MCF 10A (cell line): ENCODE results near the gene DIAPH2. TPM values are rescaled to one million over a fixed set of nuclear protein-coding genes. Genes with fewer than 3 reads are reported as not detected.
A peak's percentile ranks its signal among the peaks of the same experiment; 100 is the strongest.

ENCODE experiments used
- BruUV-seq: library from RNA; stranded (reverse); fragments of 400-500 nt; replicated peaks from 2 replicates; lab custom pipeline; 2021; lab: Mats Ljungman, UMichigan
- CTCF ChIA-PET: fragments of 300-600 bp; sonication (Branson Sonifier 250); formaldehyde crosslinking; extraction: SDS; loops from one replicate; lab custom pipeline; 2021; ENCODE audit warnings: antibody characterized with exemption, inconsistent platforms; lab: Yijun Ruan, JAX
- POLR2A ChIA-PET: fragments of 300-600, 350-650 bp; sonication (Branson Sonifier 250); formaldehyde crosslinking; extraction: SDS; loops from one replicate; lab custom pipeline; 2020; ENCODE audit warnings: antibody characterized with exemption, inconsistent platforms; lab: Yijun Ruan, JAX
- DNase-seq: peaks from one replicate; pipeline ENCODE4 v3.0.0-alpha.2; 2018; ENCODE audit not compliant: unreplicated experiment
- H3K27ac Mint-ChIP-seq: one replicate; pipeline ENCODE4 v1.8.0; 2022; ENCODE audit warnings: mild to moderate bottlenecking, low read depth, mixed read lengths; ENCODE audit not compliant: unreplicated experiment
- H3K27me3 Mint-ChIP-seq: one replicate; pipeline ENCODE4 v1.8.0; 2022; ENCODE audit warnings: mixed read lengths; ENCODE audit not compliant: insufficient read depth, unreplicated experiment
- H3K36me3 Mint-ChIP-seq: one replicate; pipeline ENCODE4 v1.8.0; 2022; ENCODE audit warnings: mild to moderate bottlenecking, moderate library complexity, mixed read lengths; ENCODE audit not compliant: insufficient read depth, unreplicated experiment
- H3K4me1 Mint-ChIP-seq: one replicate; pipeline ENCODE4 v1.8.0; 2022; ENCODE audit warnings: mixed read lengths; ENCODE audit not compliant: insufficient read depth, unreplicated experiment
- H3K4me3 Mint-ChIP-seq: one replicate; pipeline ENCODE4 v1.8.0; 2022; ENCODE audit warnings: mild to moderate bottlenecking, moderate library complexity, mixed read lengths; ENCODE audit not compliant: unreplicated experiment
- H3K9me3 Mint-ChIP-seq: one replicate; pipeline ENCODE4 v1.8.0; 2022; ENCODE audit warnings: mixed read lengths; ENCODE audit not compliant: unreplicated experiment
- CTCF ChIP-seq: fragments of 200-600 bp; IDR thresholded peaks from one replicate; pipeline ENCODE4 v1.8.0; 2022; ENCODE audit warnings: antibody characterized with exemption, mild to moderate bottlenecking; ENCODE audit not compliant: unreplicated experiment
- intact Hi-C: fragments of 100-400 bp; cut with micrococcal nuclease; formaldehyde crosslinking; loops from 2 replicates; pipeline ENCODE4 v1.14.1; 2022
- total RNA-seq: library from RNA; stranded (reverse); gene quantifications from 2 replicates; pipeline ENCODE4 v1.2.3, GENCODE V29; 2022

The DIAPH2 gene
- total RNA-seq, 1 experiment from 2014 or later = 17.6 TPM

DNA sequence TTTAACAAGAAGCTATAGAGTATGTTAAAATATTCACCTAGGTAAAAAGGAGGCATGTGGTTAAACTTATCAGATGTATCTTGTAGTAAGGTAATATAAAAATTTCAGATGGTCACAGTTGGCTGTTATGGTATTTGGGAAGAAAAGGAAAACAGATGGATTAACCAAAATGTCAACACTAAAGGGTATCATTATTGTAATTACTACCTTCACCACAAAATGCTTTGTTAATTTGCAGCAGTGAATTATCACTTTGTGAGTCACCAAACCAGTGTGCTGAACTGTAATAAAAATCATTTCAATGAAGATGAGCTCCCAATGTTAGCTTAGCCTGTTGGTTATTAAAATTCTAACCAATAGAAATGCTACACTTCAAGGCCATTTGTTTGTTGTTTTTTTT, 432.9 kb downstream of the DIAPH2 start:
- TF ChIP-seq CTCF = no peak
- Mint-ChIP-seq H3K4me1 (peaks cover 8% of the 10 kb centered on the region), H3K36me3 (no peaks in the 10 kb centered on the region), H3K27me3 (peaks cover 52% of the 10 kb centered on the region), H3K27ac (no peak overlapping the region), H3K4me3 (no peak overlapping the region), H3K9me3 (no peaks in the 10 kb centered on the region)
- intact Hi-C loops = no loop called here
- ChIA-PET POLR2A (no interaction called here), CTCF (no interaction called here)
- no TSS peak for BruUV-seq
- no peak for DNase-seq

GRCh38 chrX:97119474-97120109, 434.9 kb downstream of the DIAPH2 start:
- intact Hi-C loops = no loop called here
- Mint-ChIP-seq H3K9me3 (no peaks in the 10 kb centered on the region), H3K4me1 (peaks cover 8% of the 10 kb centered on the region), H3K27ac (peak overlapping the region; percentile 37), H3K27me3 (peaks cover 48% of the 10 kb centered on the region), H3K4me3 (no peak overlapping the region), H3K36me3 (no peaks in the 10 kb centered on the region)
- ChIA-PET POLR2A (no interaction called here), CTCF (interaction anchor here (0.6 kb wide), 1 partner anchor 96 kb away, joined by 5 read pairs; no protein-coding TSS in a partner anchor)
- BruUV-seq = no TSS peak
- no peak for TF ChIP-seq CTCF
- DNase-seq = peak; percentile 49

DNA sequence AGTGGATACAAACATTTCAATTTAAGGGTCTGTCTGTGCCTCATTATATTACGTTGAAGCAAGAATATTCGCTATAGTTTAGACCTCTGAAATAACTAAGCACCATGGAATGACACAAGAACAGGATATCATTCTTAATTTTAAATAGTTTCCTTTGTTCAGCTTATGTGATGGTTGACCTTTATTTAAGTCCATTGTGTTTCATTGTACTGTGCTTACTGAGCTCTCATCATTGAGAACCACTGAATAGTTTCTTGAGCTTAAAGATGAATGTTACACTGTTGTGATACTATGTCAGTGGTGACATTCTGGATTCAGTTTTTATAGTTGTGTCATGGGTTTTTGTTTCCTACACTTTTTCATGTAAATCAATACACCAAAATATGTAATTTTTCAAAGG, 438.4 kb downstream of the DIAPH2 start:
- DNase-seq = no peak
- intact Hi-C loops = no loop called here
- Mint-ChIP-seq H3K4me3 (no peak overlapping the region), H3K9me3 (no peaks in the 10 kb centered on the region), H3K36me3 (no peaks in the 10 kb centered on the region), H3K27ac (no peak overlapping the region), H3K27me3 (peaks cover 53% of the 10 kb centered on the region), H3K4me1 (peaks cover 8% of the 10 kb centered on the region)
- TF ChIP-seq CTCF = no peak
- CTCF ChIA-PET = interaction anchor here (0.6 kb wide), 1 partner anchor 1093 kb away, joined by 3 read pairs; no protein-coding TSS in a partner anchor
- POLR2A ChIA-PET = no interaction called here
- no TSS peak for BruUV-seq

- H3K27ac Mint-ChIP-seq = no peak overlapping the region
- TF ChIP-seq CTCF = no peak
- DNase-seq = peak; percentile 1
- POLR2A ChIA-PET = no interaction called here
- H3K27me3 Mint-ChIP-seq = peaks cover 53% of the 10 kb centered on the region
- BruUV-seq = no TSS peak
- H3K36me3 Mint-ChIP-seq = no peaks in the 10 kb centered on the region
- intact Hi-C loops = no loop called here
- CTCF ChIA-PET = interaction anchor here (0.7 kb wide), 1 partner anchor 40 kb away, joined by 3 read pairs; no protein-coding TSS in a partner anchor
- no peaks in the 10 kb centered on the region for H3K4me1 Mint-ChIP-seq
- no peak overlapping the region for H3K4me3 Mint-ChIP-seq
- H3K9me3 Mint-ChIP-seq = no peaks in the 10 kb centered on the region
These were observed 441.4 kb downstream of the DIAPH2 start for GRCh38 chrX:97126020-97126419.
